Activated naive CD4-positive, alpha-beta T cell (primary cell): ENCODE measurements around the gene PLEKHA7.
A peak's percentile ranks its signal among the peaks of the same experiment; 100 is the strongest.
"Not testable (repeated sequence)": the region's sequence is repeated elsewhere in the genome, so short reads cannot be mapped to it uniquely, and the experiment has no call there.

Experiments used
- DNase-seq, 4 experiments: peaks; one replicate each; lab custom pipeline; 2025; lab: John Stamatoyannopoulos, UW

The PLEKHA7 gene

GRCh38 chr11:17014321-17014832 is at the start of gene PLEKHA7:
Gene PLEKHA7 (minus strand): TSS chr11:17014414. CDS start chr11:17014401, 13 bp downstream.
- DNase-seq, result no peak

GRCh38 chr11:17063171-17064002 is 49.2 kb upstream of the PLEKHA7 start:
- peak in 1 of 4 experiments; percentile 17 for DNase-seq

GRCh38 chr11:17051146-17051545 is 36.9 kb upstream of the PLEKHA7 start:
- DNase-seq, result not testable (repeated sequence)

- DNase-seq, result not testable (repeated sequence)
These were observed 34.3 kb upstream of the PLEKHA7 start for GRCh38 chr11:17048491-17048890.

GRCh38 chr11:17046690-17047089 is 32.5 kb upstream of the PLEKHA7 start:
- DNase-seq, result no peak

GRCh38 chr11:17036666-17037658 is 22.7 kb upstream of the PLEKHA7 start:
- no peak for DNase-seq

GRCh38 chr11:17034027-17034426 is 19.8 kb upstream of the PLEKHA7 start:
- not testable (repeated sequence) for DNase-seq

- no peak for DNase-seq
These were observed 12.4 kb upstream of the PLEKHA7 start for GRCh38 chr11:17026487-17027082.

GRCh38 chr11:17024924-17025323 is 10.7 kb upstream of the PLEKHA7 start:
- DNase-seq, result no peak

- DNase-seq, result no peak
These were observed 7.3 kb upstream of the PLEKHA7 start for GRCh38 chr11:17021511-17021910.

GRCh38 chr11:17020831-17021230 is 6.6 kb upstream of the PLEKHA7 start:
- DNase-seq, result no peak

- no peak for DNase-seq
These were observed 5.0 kb upstream of the PLEKHA7 start for GRCh38 chr11:17019232-17019631.

- DNase-seq, result no peak
These were observed 1.5 kb upstream of the PLEKHA7 start for GRCh38 chr11:17015627-17016126.

GRCh38 chr11:17014833-17015626 is 816 bp upstream of the PLEKHA7 start:
- DNase-seq, result no peak

GRCh38 chr11:17013548-17014320 is 480 bp downstream of the PLEKHA7 start:
- DNase-seq, result peak in 1 of 4 experiments; percentile 9

GRCh38 chr11:17012712-17013547 is 1.3 kb downstream of the PLEKHA7 start:
- DNase-seq, result no peak

- no peak for DNase-seq
These were observed 2.0 kb downstream of the PLEKHA7 start for GRCh38 chr11:17012179-17012578.

- no peak for DNase-seq
These were observed 3.3 kb downstream of the PLEKHA7 start for GRCh38 chr11:17010851-17011420.

GRCh38 chr11:17008099-17008498 is 6.1 kb downstream of the PLEKHA7 start:
- no peak for DNase-seq
